GM12874 (cell line): ENCODE measurements around the gene FGGY.

Source experiments
- TF ChIP-seq, protein P1 (sequence below): IDR thresholded peaks from 2 replicates; pipeline ENCODE4 v1.5.1; 2011; ENCODE audit warnings: low read depth, mild to moderate bottlenecking, control low read depth, low read length, moderate library complexity; ENCODE audit not compliant: insufficient read depth

FGGY gene, protein sequence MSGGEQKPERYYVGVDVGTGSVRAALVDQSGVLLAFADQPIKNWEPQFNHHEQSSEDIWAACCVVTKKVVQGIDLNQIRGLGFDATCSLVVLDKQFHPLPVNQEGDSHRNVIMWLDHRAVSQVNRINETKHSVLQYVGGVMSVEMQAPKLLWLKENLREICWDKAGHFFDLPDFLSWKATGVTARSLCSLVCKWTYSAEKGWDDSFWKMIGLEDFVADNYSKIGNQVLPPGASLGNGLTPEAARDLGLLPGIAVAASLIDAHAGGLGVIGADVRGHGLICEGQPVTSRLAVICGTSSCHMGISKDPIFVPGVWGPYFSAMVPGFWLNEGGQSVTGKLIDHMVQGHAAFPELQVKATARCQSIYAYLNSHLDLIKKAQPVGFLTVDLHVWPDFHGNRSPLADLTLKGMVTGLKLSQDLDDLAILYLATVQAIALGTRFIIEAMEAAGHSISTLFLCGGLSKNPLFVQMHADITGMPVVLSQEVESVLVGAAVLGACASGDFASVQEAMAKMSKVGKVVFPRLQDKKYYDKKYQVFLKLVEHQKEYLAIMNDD

DNA sequence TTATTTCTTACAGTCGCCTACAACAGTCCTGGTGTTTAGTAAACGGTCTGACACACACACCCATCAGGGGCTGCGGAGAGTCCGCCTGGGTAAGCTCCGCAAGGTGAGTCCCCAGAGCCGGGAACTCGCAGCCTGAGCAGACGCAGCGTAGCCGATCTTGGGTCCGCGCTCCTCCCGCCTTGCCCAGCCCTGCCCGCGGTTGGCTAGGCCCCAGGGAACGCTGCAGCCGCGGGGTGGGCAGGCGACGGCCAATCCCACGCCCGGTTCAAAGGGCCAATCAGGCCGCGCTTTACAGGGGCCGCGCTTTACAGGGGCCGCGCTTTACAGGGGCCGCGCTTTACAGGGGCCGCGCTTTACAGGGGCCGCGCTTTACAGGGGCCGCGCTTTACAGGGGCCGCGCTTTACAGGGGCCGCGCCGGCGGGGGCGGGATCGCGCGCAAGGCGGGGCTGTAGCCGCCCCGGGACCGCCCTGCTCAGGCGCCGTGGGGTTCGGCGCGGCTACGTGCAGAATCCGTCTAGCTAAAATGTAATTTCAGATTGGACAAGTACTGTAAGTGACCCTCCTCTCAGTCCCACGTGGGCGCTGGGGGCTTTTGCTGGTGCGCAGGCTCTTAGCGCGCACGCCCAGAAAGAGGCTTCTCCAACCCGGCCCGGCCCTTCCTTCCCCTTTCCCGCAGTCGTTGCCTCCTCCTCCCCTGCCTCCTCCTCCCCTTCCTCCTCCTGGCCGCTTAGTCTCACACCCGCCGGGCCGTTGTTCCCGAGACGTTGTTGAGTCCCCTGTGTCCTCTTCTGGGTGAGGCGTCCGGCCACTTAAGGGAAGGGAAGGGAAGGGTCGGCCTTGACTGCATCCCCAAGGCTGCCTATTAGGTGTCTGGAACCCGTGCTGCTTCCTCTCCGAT lies at the start of gene FGGY:
Gene FGGY (plus strand): TSS at position 737 of the 899 bp plus-strand sequence. CDS start 24,456 bp downstream, outside the sequence.
- TF ChIP-seq, protein P1, sequence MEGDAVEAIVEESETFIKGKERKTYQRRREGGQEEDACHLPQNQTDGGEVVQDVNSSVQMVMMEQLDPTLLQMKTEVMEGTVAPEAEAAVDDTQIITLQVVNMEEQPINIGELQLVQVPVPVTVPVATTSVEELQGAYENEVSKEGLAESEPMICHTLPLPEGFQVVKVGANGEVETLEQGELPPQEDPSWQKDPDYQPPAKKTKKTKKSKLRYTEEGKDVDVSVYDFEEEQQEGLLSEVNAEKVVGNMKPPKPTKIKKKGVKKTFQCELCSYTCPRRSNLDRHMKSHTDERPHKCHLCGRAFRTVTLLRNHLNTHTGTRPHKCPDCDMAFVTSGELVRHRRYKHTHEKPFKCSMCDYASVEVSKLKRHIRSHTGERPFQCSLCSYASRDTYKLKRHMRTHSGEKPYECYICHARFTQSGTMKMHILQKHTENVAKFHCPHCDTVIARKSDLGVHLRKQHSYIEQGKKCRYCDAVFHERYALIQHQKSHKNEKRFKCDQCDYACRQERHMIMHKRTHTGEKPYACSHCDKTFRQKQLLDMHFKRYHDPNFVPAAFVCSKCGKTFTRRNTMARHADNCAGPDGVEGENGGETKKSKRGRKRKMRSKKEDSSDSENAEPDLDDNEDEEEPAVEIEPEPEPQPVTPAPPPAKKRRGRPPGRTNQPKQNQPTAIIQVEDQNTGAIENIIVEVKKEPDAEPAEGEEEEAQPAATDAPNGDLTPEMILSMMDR, result no peak

DNA sequence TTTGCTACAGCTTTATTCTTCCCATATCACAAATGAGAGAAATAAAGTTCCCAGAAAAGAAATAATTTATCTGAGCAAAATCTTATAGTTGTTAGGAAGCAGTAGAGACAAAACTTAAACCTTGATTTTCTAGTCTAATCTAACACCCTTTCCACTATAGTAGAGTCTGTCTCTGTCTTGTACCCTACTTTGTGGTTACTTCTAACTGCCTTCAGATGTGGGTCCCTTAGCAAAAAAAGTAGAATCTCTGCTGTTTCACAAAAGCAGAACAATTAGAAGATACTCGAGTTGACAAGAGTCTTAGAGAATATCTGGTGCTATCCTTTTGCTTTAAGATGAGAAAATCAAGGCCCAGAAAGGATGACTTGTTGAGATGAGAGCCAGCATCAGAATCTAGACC lies 48.1 kb upstream of the FGGY start:
- TF ChIP-seq, protein P1, result no peak

DNA sequence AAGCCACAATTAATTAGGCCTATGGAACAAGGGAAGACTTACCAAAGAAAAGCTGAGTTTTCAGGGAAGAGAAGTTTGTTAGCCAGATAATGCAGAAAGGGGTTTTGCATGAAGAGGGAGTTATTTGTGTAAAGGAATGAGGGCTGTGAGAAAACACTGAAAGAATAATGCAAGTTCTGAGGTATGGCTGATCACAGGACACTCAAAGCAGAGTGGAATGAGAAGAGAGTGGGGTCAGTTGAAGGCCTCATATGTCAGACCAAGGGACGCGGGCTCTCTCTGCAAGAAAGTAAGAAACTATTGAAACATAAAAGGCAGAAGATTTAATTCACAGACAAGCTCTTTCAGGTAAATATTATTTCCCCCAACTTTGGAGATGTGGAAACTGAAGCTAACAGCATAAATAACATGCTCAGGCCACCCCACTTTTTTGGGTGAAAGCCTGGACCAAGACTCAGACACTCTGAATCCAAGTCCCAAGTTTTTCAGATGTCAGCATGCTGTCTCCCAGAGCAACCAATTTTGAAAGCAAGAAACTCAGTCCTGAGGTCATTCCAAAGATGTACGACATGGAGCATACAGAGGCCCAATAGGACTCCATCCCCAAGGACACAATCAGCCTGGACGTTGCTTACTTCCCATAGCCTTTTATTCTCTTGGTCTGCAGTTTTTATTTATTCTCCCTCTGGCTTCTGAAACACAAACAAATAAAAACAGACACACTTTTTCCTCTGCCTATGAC lies 47.3 kb upstream of the FGGY start:
- TF ChIP-seq, protein P1, result no peak

DNA sequence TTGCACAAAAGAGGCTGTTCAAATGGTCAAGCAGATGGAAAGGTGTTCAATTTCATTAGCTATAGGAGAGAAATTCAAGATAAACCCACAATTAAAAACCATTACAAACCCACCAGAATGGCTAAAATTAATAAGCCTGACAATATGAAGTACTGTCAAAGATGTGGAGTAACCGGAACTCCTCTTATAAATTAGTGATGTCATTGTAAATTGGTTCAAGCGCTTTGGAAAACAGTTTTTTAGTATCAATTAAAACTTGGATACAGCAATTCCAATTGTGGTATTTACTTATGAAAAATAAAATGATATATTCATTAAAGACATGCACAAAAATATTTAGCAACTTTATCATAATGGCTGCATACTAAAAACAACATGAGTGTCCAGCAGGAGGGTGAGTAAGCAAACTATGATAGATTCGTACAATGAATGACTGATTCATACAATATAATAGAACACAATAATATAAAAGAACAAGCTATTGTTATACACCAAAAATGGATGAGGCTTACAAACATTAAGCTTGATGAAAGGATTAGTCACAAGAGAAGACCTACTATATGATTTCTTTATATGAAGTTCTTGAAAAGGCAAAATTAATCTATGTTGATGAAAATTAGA lies 38.4 kb upstream of the FGGY start:
- TF ChIP-seq, protein P1, result no peak

DNA sequence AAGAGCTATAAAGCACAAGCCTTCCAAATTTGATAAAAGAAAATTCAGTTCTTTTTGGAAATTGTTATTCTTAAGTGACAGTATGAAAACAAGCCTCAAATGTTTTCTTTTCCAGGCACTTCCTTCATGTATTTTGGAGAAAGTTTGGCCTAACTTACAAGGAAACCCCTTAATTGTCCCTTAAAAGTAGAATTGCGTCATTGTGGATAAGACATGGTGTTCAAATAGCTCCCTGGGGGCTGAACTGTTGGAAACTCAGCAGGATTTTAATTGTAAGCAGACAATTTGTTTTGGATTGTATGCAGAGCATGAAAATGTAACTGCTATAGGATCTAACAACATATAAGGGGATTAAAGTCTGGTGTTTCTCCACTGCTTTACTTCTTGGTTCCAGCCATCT lies 35.4 kb upstream of the FGGY start:
- TF ChIP-seq, protein P1, result no peak

DNA sequence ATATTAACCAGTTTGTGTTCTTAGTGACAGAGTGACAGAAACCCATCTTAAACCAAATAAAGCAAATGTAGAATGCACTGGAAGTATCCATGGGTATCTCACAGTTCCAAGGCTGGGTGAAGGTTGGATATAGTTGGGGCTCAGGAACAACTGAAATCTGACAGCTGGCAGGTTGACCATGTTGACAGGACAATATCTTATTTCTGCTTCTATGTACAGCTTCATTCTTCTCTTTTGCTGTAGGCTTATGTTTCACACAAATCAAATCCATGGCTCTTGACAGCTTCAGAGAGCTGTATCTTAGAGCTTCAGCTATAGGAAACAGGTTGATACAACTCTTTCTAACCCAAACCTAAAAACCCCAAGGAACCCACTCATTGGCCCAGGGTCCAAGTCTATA lies 34.3 kb upstream of the FGGY start:
- TF ChIP-seq, protein P1, result no peak
